NCI-H146 treated with DMSO at 0.1 percent for 48 hours (cell line): ENCODE results near the gene AP1G2.
"Not testable (repeated sequence)": the region's sequence is repeated elsewhere in the genome, so short reads cannot be mapped to it uniquely, and the experiment has no call there.

Source experiments
- DNase-seq: peaks from one replicate; lab custom pipeline; 2025; ENCODE audit not compliant: unreplicated experiment; lab: John Stamatoyannopoulos, UW

AP1G2 gene

GRCh38 chr14:23600322-23600707, 32.7 kb upstream of the AP1G2 start:
- no peak for DNase-seq

GRCh38 chr14:23594191-23594590, 26.6 kb upstream of the AP1G2 start:
- not testable (repeated sequence) for DNase-seq

GRCh38 chr14:23590198-23590597, 22.6 kb upstream of the AP1G2 start:
- DNase-seq = no peak

DNA sequence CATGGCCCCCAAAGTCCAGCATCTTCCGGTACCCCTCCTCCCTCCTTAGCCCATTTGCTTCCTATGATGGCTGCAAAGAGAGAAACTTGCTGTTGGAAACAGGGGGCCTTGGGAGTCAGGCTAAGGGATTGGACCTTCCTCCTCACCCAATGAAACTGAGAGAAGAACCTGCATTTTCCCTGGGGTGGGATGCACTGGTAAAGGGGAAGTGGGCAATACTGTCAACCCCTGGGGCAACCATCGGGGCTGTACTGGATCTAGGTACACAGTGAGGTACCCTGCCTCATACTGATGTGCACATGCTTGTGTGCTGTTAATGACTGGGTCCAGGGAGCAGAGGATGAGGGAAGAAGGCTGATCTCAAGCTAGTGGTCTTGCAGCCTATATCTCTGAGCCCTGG, 22.0 kb upstream of the AP1G2 start:
- no peak for DNase-seq

GRCh38 chr14:23588884-23589598, 21.4 kb upstream of the AP1G2 start:
- peak; percentile 69 for DNase-seq

GRCh38 chr14:23584527-23585203, 17.1 kb upstream of the AP1G2 start:
- not testable (repeated sequence) for DNase-seq

- not testable (repeated sequence) for DNase-seq
Observed at GRCh38 chr14:23583761-23584526, 16.4 kb upstream of the AP1G2 start.

GRCh38 chr14:23582906-23583760, 15.5 kb upstream of the AP1G2 start:
- no peak for DNase-seq

DNA sequence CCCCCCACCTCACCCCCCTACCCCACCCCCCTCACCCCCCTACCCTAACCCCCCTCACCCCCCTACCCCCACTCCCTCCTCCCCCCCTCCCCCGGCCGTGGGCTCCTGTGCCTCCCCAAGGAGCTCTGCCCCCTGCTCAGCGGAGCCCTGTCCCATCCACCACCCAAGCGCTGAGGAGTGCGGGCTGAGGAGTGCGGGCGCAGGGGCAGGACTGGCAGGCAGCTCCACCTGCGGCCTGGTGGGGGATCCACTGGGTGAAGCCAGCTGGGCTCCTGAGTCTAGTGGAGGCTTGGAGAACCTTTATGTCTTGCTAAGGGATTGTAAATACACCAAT, 13.3 kb upstream of the AP1G2 start:
- no peak for DNase-seq

GRCh38 chr14:23580152-23580926, 12.7 kb upstream of the AP1G2 start:
- no peak for DNase-seq

- DNase-seq = no peak
Observed at GRCh38 chr14:23579739-23580138, 12.1 kb upstream of the AP1G2 start.

DNA sequence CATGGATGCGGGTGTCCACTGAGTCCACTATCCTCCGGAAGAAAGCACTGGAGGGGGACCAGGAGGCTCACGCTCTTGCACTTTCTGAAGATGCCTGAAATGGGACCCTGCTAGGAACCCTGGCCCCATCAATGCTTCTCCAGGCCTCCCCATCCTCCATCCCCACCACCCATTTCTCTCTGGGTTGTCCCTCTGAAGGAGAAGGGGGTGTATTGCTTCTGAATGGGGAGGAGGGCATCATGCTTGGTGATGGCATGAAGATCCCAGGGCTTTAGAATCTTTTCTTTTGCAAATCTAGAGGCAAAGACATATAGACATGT, 11.7 kb upstream of the AP1G2 start:
- DNase-seq = no peak

GRCh38 chr14:23578560-23579310, 11.1 kb upstream of the AP1G2 start, which contains the start of gene JPH4:
Gene JPH4 (minus strand): TSS chr14:23578790. CDS start chr14:23577453, 1,337 bp downstream.
- DNase-seq = peak; percentile 50

GRCh38 chr14:23577710-23578392, 10.3 kb upstream of the AP1G2 start:
- peak; percentile 10 for DNase-seq

- peak; percentile 23 for DNase-seq
Observed at GRCh38 chr14:23577004-23577681, 9.6 kb upstream of the AP1G2 start.

DNA sequence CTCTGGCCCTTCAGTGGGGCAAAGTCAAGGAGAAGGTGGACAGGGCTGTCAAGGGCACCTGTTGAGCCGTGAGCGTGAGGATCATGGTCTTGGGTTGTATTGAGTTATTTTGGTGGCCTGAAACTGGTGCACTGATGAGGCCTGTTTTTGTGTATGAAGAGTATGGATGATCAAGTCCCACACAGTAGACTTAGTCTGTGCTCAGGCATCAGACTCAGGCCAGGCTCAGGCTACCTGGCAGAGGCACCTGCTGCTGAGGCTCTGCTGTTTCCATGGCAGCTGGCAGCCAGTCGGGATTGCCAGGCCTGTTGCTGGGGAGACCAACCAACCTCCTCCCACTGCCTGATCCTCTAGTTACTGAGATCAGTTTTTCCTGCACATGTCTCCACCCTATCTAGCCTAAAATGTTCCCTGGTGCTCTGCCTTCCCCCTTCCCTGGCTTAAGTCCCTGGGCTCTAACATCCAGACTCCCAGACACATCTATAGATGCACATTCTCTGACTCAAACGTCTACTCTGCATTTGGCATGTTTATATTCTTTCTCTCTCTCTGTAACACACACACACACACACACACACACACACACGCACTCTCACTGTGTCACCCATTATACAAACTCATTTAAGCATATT, 5.9 kb upstream of the AP1G2 start:
- DNase-seq = peak; percentile 7

GRCh38 chr14:23572836-23573235, 5.2 kb upstream of the AP1G2 start:
- DNase-seq = no peak

DNA sequence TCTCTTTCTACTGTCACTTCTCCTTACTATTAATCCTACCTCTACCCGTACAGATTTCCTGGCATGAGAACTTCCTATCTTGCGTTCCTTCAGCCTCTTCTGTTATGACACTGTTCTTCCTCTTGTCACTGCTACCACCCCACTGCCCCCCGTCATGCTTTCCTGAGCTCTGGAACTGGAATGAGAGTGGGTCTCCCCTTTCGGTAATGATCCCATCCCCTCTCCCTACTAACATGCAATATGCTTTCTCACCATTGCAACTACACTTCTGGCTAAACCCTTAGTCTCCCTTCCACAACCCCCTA, 4.9 kb upstream of the AP1G2 start:
- DNase-seq = no peak
